ENCODE results near the gene NTSR1. TPM values are rescaled to one million over a fixed set of nuclear protein-coding genes. Genes with fewer than 3 reads are reported as not detected.
A peak's percentile ranks its signal among the peaks of the same experiment; 100 is the strongest.

NTSR1 gene
- total and polyA plus RNA-seq, 11 donors, result 0.01 to 0.32 (median 0.07) TPM; not detected in 7

DNA sequence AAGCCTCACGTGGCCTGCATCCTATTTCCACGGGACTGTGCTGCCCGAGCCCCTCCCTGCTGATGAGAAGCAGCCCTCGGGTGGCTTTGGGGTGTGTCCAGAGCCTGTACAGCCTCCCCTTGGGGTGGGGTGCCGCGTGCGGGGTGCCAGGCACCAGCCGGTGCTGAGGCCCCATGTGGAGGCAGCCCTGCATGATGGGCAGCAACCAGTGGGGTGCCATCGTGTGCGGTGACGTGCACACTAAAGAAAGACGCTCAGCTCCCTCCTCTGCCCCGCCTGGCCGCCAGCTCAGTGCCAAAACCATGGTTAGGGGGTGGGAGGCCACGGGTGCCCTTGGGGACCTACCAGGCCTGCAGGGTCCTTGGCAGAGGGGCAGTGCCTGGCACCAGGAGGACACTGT is 26.2 kb downstream of the NTSR1 start:
- intact Hi-C loops (cut with DNase I), result no loop called here
- TF ChIP-seq CTCF (IDR thresholded peaks at IDR 0.05), result no peak
- no peak for TF ChIP-seq POLR2A (IDR thresholded peaks at IDR 0.05)
- Histone ChIP-seq H3K4me3 (no peak overlapping the region), H3K36me3 (no peaks in the 10 kb centered on the region), H3K9me3 (peaks cover 0 to 2% (median 0%) of the 10 kb centered on the region in 12 donors), H3K27me3 (peaks cover 0 to 32% (median 4%) of the 10 kb centered on the region in 9 donors), H3K4me1 (peaks cover 0 to 15% (median 0%) of the 10 kb centered on the region in 12 donors), H3K27ac (no peak overlapping the region)
- DNase-seq, result peak in 3 of 5 donors; percentile 17 to 51 (median 21)
- whole genome bisulfite sequencing, 4 donors, result 81 to 92% (median 83%) methylated on average over 9 to 15 of the region's 15 CpGs
- ATAC-seq, result no peak

DNA sequence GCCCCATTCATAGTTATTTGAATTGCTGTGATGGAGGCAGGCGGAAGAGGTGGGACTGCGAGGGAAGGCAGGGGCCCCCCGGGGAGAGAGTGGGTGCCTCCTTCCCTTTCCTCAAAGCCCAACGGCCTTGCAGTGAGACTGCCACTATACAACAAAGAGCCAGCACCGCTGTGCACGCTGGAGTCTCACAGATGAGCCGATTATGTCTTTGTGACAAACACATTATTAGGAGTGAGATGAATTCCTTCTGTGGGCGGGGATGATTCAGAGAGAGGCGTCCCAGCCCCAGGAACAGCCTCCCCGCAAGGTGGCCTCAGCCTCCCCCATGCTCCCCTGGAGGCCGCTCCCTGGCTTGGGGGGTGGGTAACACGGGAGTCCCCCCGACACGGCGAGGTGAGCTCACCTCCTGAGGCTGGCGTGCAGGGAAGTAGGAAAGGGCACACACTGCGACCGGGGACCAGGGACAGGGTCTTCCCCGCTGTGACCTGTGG is 26.7 kb downstream of the NTSR1 start:
- intact Hi-C loops (cut with DNase I), result no loop called here
- peaks cover 0 to 17% (median 0%) of the 10 kb centered on the region in 12 donors for H3K4me1 ChIP-seq
- peaks cover 0 to under 1% (median 0%) of the 10 kb centered on the region in 12 donors for H3K9me3 ChIP-seq
- no peaks in the 10 kb centered on the region for H3K36me3 ChIP-seq
- DNase-seq, result peak in 1 of 5 donors; percentile 18
- no peak overlapping the region for H3K27ac ChIP-seq
- TF ChIP-seq POLR2A (IDR thresholded peaks at IDR 0.05) (no peak), CTCF (IDR thresholded peaks at IDR 0.05) (no peak)
- WGBS, 4 donors, result 63 to 78% (median 71%) methylated on average over 16 to 19 of the region's 19 CpGs
- H3K4me3 ChIP-seq, result no peak overlapping the region
- ATAC-seq, result no peak
- H3K27me3 ChIP-seq, result peaks cover 0 to 33% (median 4%) of the 10 kb centered on the region in 9 donors

DNA sequence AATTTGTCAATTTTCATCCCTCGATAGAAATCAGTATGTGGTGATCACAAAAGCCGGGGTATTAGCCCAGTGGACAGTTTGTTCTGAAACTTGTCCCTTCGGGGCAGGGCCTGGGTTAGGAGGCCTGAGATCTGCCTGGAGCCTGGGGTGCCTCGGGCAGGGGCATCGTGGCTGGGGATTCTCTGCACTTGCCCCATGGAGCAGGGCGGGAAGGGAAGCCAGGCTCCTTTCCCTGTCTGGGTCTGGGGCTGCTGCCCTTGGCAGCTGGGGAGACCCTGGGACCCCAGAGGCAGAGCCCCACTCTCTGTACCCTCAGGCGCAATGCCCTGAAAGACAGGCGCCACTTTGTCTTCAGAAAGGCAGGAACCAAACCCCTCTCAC is 27.4 kb downstream of the NTSR1 start:
- no peak for ATAC-seq
- Histone ChIP-seq H3K4me1 (peaks cover 0 to 24% (median 5%) of the 10 kb centered on the region in 12 donors), H3K9me3 (no peaks in the 10 kb centered on the region), H3K27me3 (peaks cover 0 to 39% (median 10%) of the 10 kb centered on the region in 9 donors), H3K27ac (no peak overlapping the region), H3K4me3 (no peak overlapping the region), H3K36me3 (no peaks in the 10 kb centered on the region)
- 90 to 94% (median 93%) methylated on average over 6 to 8 of the region's 8 CpGs for WGBS, 4 donors
- intact Hi-C loops (cut with DNase I), result no loop called here
- TF ChIP-seq POLR2A (IDR thresholded peaks at IDR 0.05) (no peak), CTCF (IDR thresholded peaks at IDR 0.05) (no peak)
- peak in 2 of 5 donors; percentile 20 to 50 for DNase-seq

DNA sequence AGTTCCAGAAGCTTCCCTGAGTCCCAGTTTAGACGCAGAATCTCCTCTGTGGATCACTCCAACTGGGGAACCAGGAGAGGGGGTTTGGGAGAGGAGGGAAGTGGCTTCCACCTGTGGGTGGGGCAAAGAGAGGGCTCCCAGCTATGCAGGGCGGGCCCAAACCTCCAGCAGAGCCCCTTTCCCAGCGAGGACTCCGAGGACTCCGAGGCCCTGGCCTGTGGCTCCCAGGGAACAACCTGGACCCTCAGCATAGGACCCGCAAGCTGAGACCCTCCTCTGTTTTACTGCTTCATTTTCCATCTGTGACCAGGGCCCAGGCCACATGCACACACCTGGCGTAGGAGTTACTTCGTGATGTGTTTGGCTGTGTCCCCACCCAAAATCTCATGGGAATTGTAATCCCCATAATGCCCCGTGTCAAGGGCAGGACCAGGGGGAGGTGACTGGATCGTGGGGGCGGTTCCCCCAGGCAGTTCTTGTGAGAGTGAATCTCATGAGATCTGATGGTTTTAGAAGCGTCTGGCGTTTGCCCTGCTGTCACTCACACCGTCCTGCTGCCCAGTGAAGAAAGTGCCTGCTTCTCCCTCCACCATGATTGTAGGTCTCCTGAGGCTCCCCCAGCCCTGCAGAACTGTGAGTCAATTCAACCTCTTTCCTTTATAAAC is 27.9 kb downstream of the NTSR1 start:
- Histone ChIP-seq H3K36me3 (no peaks in the 10 kb centered on the region), H3K4me3 (no peak overlapping the region), H3K9me3 (no peaks in the 10 kb centered on the region), H3K27ac (no peak overlapping the region), H3K4me1 (peaks cover 0 to 29% (median 6%) of the 10 kb centered on the region in 12 donors), H3K27me3 (peaks cover 0 to 45% (median 11%) of the 10 kb centered on the region in 9 donors)
- 67 to 78% (median 74%) methylated on average over 9 to 14 of the region's 14 CpGs for WGBS, 4 donors
- intact Hi-C loops (cut with DNase I), result no loop called here
- no peak for ATAC-seq
- DNase-seq, result peak in 1 of 5 donors; percentile 11
- TF ChIP-seq CTCF (IDR thresholded peaks at IDR 0.05) (no peak), POLR2A (IDR thresholded peaks at IDR 0.05) (no peak)

Measured in heart left ventricle (tissue), 16 donors.